GM23338 (cell line): ENCODE data around the gene CACNB2. TPM values are rescaled to one million over a fixed set of nuclear protein-coding genes. Genes with fewer than 3 reads are reported as not detected.

Experiments
- ATAC-seq: fragments of 200-7000 bp; cut with Tn5 transposase; 3 replicates; pipeline ENCODE4 v1.9.1; 2020
- DNase-seq: peaks from one replicate; pipeline ENCODE4 v3.0.0-alpha.2; 2015; ENCODE audit warnings: low spot score
- H2AFZ ChIP-seq: fragments of 200-600 bp; sonication (generic); 2 replicates; pipeline ENCODE4 v1.8.0; 2016; ENCODE audit warnings: antibody characterized with exemption, mild to moderate bottlenecking, moderate library complexity
- H3F3A ChIP-seq: fragments of 200-600 bp; sonication (generic); replicated peaks from 2 replicates; pipeline ENCODE4 v1.8.0; 2017; ENCODE audit warnings: antibody characterized with exemption, mixed run types, low read depth
- H3K27ac ChIP-seq: fragments of 200-600 bp; sonication (generic); 2 replicates; pipeline ENCODE4 v1.6.1; 2016; ENCODE audit warnings: low read depth
- H3K27me3 ChIP-seq: fragments of 200-600 bp; sonication (generic); 2 replicates; pipeline ENCODE4 v1.8.0; 2016; ENCODE audit warnings: mild to moderate bottlenecking, mixed run types, moderate library complexity; ENCODE audit not compliant: insufficient read depth
- H3K36me3 ChIP-seq: fragments of 200-600 bp; sonication (generic); 2 replicates; pipeline ENCODE4 v1.8.0; 2016; ENCODE audit warnings: mild to moderate bottlenecking; ENCODE audit not compliant: insufficient read depth
- H3K4me1 ChIP-seq: fragments of 200-600 bp; sonication (generic); 2 replicates; pipeline ENCODE4 v1.8.0; 2016; ENCODE audit warnings: mild to moderate bottlenecking, moderate library complexity; ENCODE audit not compliant: insufficient read depth
- H3K4me2 ChIP-seq: fragments of 200-600 bp; sonication (generic); 2 replicates; pipeline ENCODE4 v1.7.1; 2017; ENCODE audit warnings: mixed run types
- H3K4me3 ChIP-seq: fragments of 200-600 bp; sonication (generic); 2 replicates; pipeline ENCODE4 v1.6.1; 2016; ENCODE audit warnings: mixed run types
- H3K79me2 ChIP-seq: fragments of 200-600 bp; sonication (generic); replicated peaks from 2 replicates; pipeline ENCODE4 v1.8.0; 2017; ENCODE audit warnings: mild to moderate bottlenecking; ENCODE audit not compliant: insufficient read depth
- H3K9me2 ChIP-seq: fragments of 200-600 bp; sonication (generic); 2 replicates; pipeline ENCODE4 v1.8.0; 2017; ENCODE audit not compliant: insufficient read depth
- H4K20me1 ChIP-seq: fragments of 200-600 bp; sonication (generic); replicated peaks from 2 replicates; pipeline ENCODE4 v1.8.0; 2017; ENCODE audit warnings: mild to moderate bottlenecking; ENCODE audit not compliant: insufficient read depth
- H3K27ac Mint-ChIP-seq: 2 replicates; pipeline ENCODE4 v1.8.0; 2020; ENCODE audit warnings: inconsistent platforms, mild to moderate bottlenecking, moderate library complexity, mixed read lengths
- H3K27me3 Mint-ChIP-seq: 3 replicates; pipeline ENCODE4 v1.8.0; 2022; ENCODE audit warnings: low read depth, mild to moderate bottlenecking, moderate library complexity, mixed read lengths, inconsistent platforms; ENCODE audit not compliant: insufficient read depth, poor library complexity
- H3K36me3 Mint-ChIP-seq: 3 replicates; pipeline ENCODE4 v1.8.0; 2021; ENCODE audit warnings: low read depth, mild to moderate bottlenecking, inconsistent platforms, moderate library complexity, mixed read lengths
- H3K4me1 Mint-ChIP-seq: 3 replicates; pipeline ENCODE4 v1.8.0; 2020; ENCODE audit warnings: mild to moderate bottlenecking, inconsistent platforms, mixed read lengths
- H3K4me3 Mint-ChIP-seq: 3 replicates; pipeline ENCODE4 v1.8.0; 2021; ENCODE audit warnings: moderate library complexity, mild to moderate bottlenecking, inconsistent platforms, mixed read lengths
- H3K9me3 Mint-ChIP-seq: 3 replicates; pipeline ENCODE4 v1.8.0; 2020; ENCODE audit warnings: moderate library complexity, mild to moderate bottlenecking, inconsistent platforms, mixed read lengths
- CREB1 ChIP-seq: fragments of 250-450 bp; sonication (Bioruptor Pico); IDR thresholded peaks from 2 replicates; pipeline ENCODE4 v1.5.0; 2020; ENCODE audit warnings: low read depth, mild to moderate bottlenecking, moderate library complexity
- ETS1 ChIP-seq: IDR thresholded peaks from 2 replicates; pipeline ENCODE4 v1.6.1; 2016; ENCODE audit warnings: antibody characterized with exemption
- EZH2 ChIP-seq: fragments of 200-600 bp; sonication (generic); IDR thresholded peaks from one replicate; pipeline ENCODE4 v1.8.0; 2017; ENCODE audit warnings: antibody characterized with exemption, mild to moderate bottlenecking, low read depth; ENCODE audit not compliant: unreplicated experiment
- EZH2phosphoT487 ChIP-seq: fragments of 200-600 bp; sonication (generic); IDR thresholded peaks from one replicate; pipeline ENCODE4 v1.8.1; 2018; ENCODE audit warnings: antibody characterized with exemption; ENCODE audit not compliant: unreplicated experiment
- POLR2AphosphoS5 ChIP-seq: IDR thresholded peaks from 2 replicates; pipeline ENCODE4 v1.6.1; 2016; ENCODE audit warnings: antibody characterized with exemption, low read depth
- ZNF114 ChIP-seq: fragments of 250-450 bp; sonication (Bioruptor Pico); IDR thresholded peaks from 2 replicates; pipeline ENCODE4 v1.5.0; 2020; ENCODE audit warnings: mild to moderate bottlenecking, moderate library complexity
- ZNF331 ChIP-seq: fragments of 250-450 bp; sonication (Bioruptor Pico); IDR thresholded peaks from 2 replicates; pipeline ENCODE4 v1.5.0; 2020; ENCODE audit warnings: low read depth, mild to moderate bottlenecking, moderate library complexity
- ZNF462 ChIP-seq: fragments of 250-450 bp; sonication (Bioruptor Pico); IDR thresholded peaks from 2 replicates; pipeline ENCODE4 v1.5.0; 2020; ENCODE audit warnings: mild to moderate bottlenecking, moderate library complexity
- polyA plus RNA-seq: library from polyadenylated mRNA; unstranded; fragments of >200 nt; fragmentation: Nextera tagmentation; extraction: Ambion mirVana; gene quantifications from 2 replicates; pipeline ENCODE4 v1.2.1, GENCODE V29; 2016
- total RNA-seq: library from RNA; depleted of rRNA; stranded (reverse); fragments of >200 nt; shearing (Covaris generic); gene quantifications from 2 replicates; pipeline ENCODE4 v1.2.3, GENCODE V29; 2014

CACNB2 gene
- total and polyA plus RNA-seq, 2 experiments from 2014 or later = 5.0 to 5.9 TPM

- Histone ChIP-seq H3F3A (no peaks in the 10 kb centered on the region), H3K4me3 (no peak overlapping the region), H2AFZ (no peak overlapping the region), H4K20me1 (no peaks in the 10 kb centered on the region), H3K27me3 (peaks cover 3% of the 10 kb centered on the region; the same call in 1 of the 2 replicates), H3K36me3 (no peaks in the 10 kb centered on the region), H3K4me1 (peaks cover 13% of the 10 kb centered on the region; the same call in 1 of the 2 replicates), H3K4me2 (no peak overlapping the region), H3K9me2 (no peaks in the 10 kb centered on the region), H3K79me2 (no peaks in the 10 kb centered on the region), H3K27ac (no peak overlapping the region)
- TF ChIP-seq ETS1 (no peak), EZH2phosphoT487 (no peak), EZH2 (no peak), ZNF331 (CRISPR knock-in tag) (no peak), ZNF462 (no peak), POLR2AphosphoS5 (no peak), ZNF114 (CRISPR knock-in tag) (no peak), CREB1 (CRISPR knock-in tag) (no peak)
- no peaks in the 10 kb centered on the region for H3K36me3 Mint-ChIP-seq
- DNase-seq (no peak), ATAC-seq (no peak)
- peaks cover 14% of the 10 kb centered on the region; the same call in 2 of the 3 replicates for H3K4me1 Mint-ChIP-seq
- H3K9me3 Mint-ChIP-seq = no peaks in the 10 kb centered on the region
- no peak overlapping the region for H3K4me3 Mint-ChIP-seq
- no peak overlapping the region for H3K27ac Mint-ChIP-seq
- peaks cover 2% of the 10 kb centered on the region for H3K27me3 Mint-ChIP-seq
These were observed 258.9 kb downstream of the CACNB2 start for GRCh38 chr10:18399158-18399557.
